Measurements from ENCODE around the gene INPP4B. TPM values are rescaled to one million over a fixed set of nuclear protein-coding genes. Genes with fewer than 3 reads are reported as not detected.

The INPP4B gene
- total and polyA plus RNA-seq, 2 donors (not counting 1 experiment from before 2014, with no cell fraction given) = 0.03 TPM; not detected in 1

GRCh38 chr4:142686081-142686480 lies 160.0 kb downstream of the INPP4B start:
- Mint-ChIP-seq H3K4me1 (no peaks in the 10 kb centered on the region), H3K27ac (no peak overlapping the region), H3K4me3 (no peak overlapping the region), H3K27me3 (no peaks in the 10 kb centered on the region), H3K9me3 (ENCODE audit: insufficient read depth) (peaks cover under 1% of the 10 kb centered on the region)
- no CpG with 5 or more reads among the region's 1 CpG for WGBS (ENCODE audit: insufficient coverage)
- no peaks in the 10 kb centered on the region for H3K36me3 ChIP-seq (replicated peaks in 1 of 2; ENCODE audit: control extremely low read depth in 1 of 2, control insufficient read depth in 1 of 2, extremely low read depth in 1 of 2, insufficient read depth in 2 of 2, low read length in 1 of 2)
- DNase-seq = no peak
- no peaks in the 10 kb centered on the region for H3K9me3 ChIP-seq (ENCODE audit: control extremely low read depth in 1 of 3, control insufficient read depth in 2 of 3, insufficient read depth in 1 of 3, low read length in 2 of 3)
- no peaks in the 10 kb centered on the region for H3K79me2 ChIP-seq (ENCODE audit: control insufficient read depth, insufficient read depth, low read length)
- H3K4me3 ChIP-seq (ENCODE audit: control extremely low read depth in 1 of 5, extremely low read depth in 1 of 5, insufficient read depth in 1 of 5, low read depth in 2 of 5, low read length in 4 of 5) = no peak overlapping the region
- ChIA-PET POLR2A (no interaction called here), CTCF (no interaction called here)
- intact Hi-C loops (cut with micrococcal nuclease) = no loop called here
- H3K4me2 ChIP-seq (replicated peaks; ENCODE audit: low read depth, low read length, poor library complexity, severe bottlenecking) = no peak overlapping the region
- no peak for ATAC-seq (ENCODE audit: low read depth)
- no peaks in the 10 kb centered on the region for H3K27me3 ChIP-seq (replicated peaks in 1 of 4; ENCODE audit: control extremely low read depth in 1 of 4, control insufficient read depth in 3 of 4, insufficient read depth in 4 of 4, low read length in 3 of 4)
- no peaks in the 10 kb centered on the region for H4K20me1 ChIP-seq (ENCODE audit: control insufficient read depth, insufficient read depth, low read length, poor library complexity, severe bottlenecking)
- no peak overlapping the region for H2AFZ ChIP-seq (ENCODE audit: insufficient read depth, low read depth, low read length, poor library complexity, severe bottlenecking)
- H3K27ac ChIP-seq (ENCODE audit: low read length in 2 of 2) = no peak overlapping the region
- no peak overlapping the region for H3K9ac ChIP-seq (ENCODE audit: low read length)
- no peak for TF ChIP-seq CTCF (IDR thresholded peaks at IDR 0.05)
- H3K4me1 ChIP-seq (ENCODE audit: control insufficient read depth in 2 of 2, insufficient read depth in 2 of 2, low read length in 2 of 2) = no peaks in the 10 kb centered on the region

- Histone ChIP-seq H3K9ac (ENCODE audit: low read length) (no peak overlapping the region), H3K79me2 (ENCODE audit: control insufficient read depth, insufficient read depth, low read length) (no peaks in the 10 kb centered on the region), H3K4me3 (ENCODE audit: control extremely low read depth in 1 of 5, extremely low read depth in 1 of 5, insufficient read depth in 1 of 5, low read depth in 2 of 5, low read length in 4 of 5) (no peak overlapping the region), H3K9me3 (ENCODE audit: control extremely low read depth in 1 of 3, control insufficient read depth in 2 of 3, insufficient read depth in 1 of 3, low read length in 2 of 3) (no peaks in the 10 kb centered on the region), H4K20me1 (ENCODE audit: control insufficient read depth, insufficient read depth, low read length, poor library complexity, severe bottlenecking) (no peaks in the 10 kb centered on the region), H3K27ac (ENCODE audit: low read length in 2 of 2) (no peak overlapping the region), H3K27me3 (replicated peaks in 1 of 4; ENCODE audit: control extremely low read depth in 1 of 4, control insufficient read depth in 3 of 4, insufficient read depth in 4 of 4, low read length in 3 of 4) (no peaks in the 10 kb centered on the region), H2AFZ (ENCODE audit: insufficient read depth, low read depth, low read length, poor library complexity, severe bottlenecking) (no peak overlapping the region), H3K4me2 (replicated peaks; ENCODE audit: low read depth, low read length, poor library complexity, severe bottlenecking) (no peak overlapping the region), H3K36me3 (replicated peaks in 1 of 2; ENCODE audit: control extremely low read depth in 1 of 2, control insufficient read depth in 1 of 2, extremely low read depth in 1 of 2, insufficient read depth in 2 of 2, low read length in 1 of 2) (no peaks in the 10 kb centered on the region), H3K4me1 (ENCODE audit: control insufficient read depth in 2 of 2, insufficient read depth in 2 of 2, low read length in 2 of 2) (no peaks in the 10 kb centered on the region)
- Mint-ChIP-seq H3K27me3 (no peaks in the 10 kb centered on the region), H3K4me3 (no peak overlapping the region), H3K27ac (no peak overlapping the region), H3K4me1 (no peaks in the 10 kb centered on the region), H3K9me3 (ENCODE audit: insufficient read depth) (peaks cover 2% of the 10 kb centered on the region)
- POLR2A ChIA-PET = no interaction called here
- CTCF ChIA-PET = no interaction called here
- intact Hi-C loops (cut with micrococcal nuclease) = no loop called here
- TF ChIP-seq EZH2 (IDR thresholded peaks at IDR 0.05; ENCODE audit: borderline replicate concordance, insufficient read depth, low read depth, low read length, poor library complexity, severe bottlenecking) (no peak), CTCF (IDR thresholded peaks at IDR 0.05) (no peak)
- no CpG with 5 or more reads among the region's 3 CpGs for WGBS (ENCODE audit: insufficient coverage)
- no peak for ATAC-seq (ENCODE audit: low read depth)
- DNase-seq = no peak
Measured at GRCh38 chr4:142683997-142684396, 162.1 kb downstream of the INPP4B start.

All from B cell (primary cell).